NCI-H187 treated with DMSO at 0.1 percent for 48 hours (cell line): ENCODE data around the gene PAPPA.

Experiments
- DNase-seq: peaks from one replicate; lab custom pipeline; 2025; lab: John Stamatoyannopoulos, UW

Gene PAPPA

DNA sequence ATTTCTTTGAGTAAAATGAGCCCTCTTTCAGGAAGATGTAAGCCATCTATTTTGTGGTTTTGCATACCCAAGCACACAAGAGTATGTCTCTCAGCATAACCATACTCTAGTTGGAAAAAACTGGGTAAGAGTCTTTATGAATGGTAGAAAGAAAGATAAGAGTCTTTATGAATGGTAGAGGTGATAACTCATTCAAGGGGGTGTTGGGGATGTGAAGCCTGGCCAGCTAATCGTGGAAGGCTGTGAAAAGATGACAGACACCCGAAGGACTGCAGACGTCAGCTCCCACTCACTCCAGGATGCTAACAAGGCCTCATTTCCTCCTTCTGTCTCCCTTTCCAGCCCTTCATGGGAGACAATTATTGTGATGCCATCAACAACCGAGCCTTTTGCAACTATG lies 228.5 kb downstream of the PAPPA start:
- no peak for DNase-seq

DNA sequence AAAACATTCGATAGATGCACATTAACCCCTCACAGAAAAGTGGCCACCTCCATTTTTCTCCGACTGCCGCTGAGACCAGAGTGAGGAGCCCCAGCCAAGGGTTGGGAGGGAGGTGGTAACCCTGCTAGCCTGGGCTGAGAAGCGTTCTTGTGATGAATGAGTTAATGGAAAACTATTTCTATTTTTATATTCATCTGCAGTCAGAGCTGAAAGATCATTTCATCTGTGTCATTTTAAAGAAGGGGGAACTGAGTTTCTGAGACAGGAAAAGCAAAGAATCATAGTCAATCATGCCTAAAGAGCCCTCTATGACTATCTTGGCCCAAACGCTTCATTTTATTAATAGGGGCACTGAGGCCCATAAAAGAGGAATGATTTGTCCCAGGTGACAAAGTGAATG lies 229.5 kb downstream of the PAPPA start:
- DNase-seq, result no peak

DNA sequence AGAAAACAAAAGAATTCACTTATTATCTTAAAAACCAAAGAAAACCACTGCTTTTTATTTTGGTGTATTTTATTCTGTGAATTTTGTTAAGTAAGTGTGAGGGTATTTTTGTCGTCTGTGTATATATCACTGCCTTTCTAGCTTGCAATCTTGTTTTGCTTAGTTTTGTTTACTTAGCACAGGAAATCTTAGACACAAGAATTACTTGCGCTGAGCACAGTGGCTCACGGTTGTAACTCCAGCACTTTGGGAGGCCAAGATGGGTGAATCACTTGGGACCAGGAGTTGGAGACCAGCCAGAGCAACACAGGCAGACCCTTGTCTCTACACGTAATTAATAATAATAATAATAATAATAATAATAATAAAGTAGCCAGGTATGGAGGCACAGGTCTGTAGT lies 230.3 kb downstream of the PAPPA start:
- no peak for DNase-seq

DNA sequence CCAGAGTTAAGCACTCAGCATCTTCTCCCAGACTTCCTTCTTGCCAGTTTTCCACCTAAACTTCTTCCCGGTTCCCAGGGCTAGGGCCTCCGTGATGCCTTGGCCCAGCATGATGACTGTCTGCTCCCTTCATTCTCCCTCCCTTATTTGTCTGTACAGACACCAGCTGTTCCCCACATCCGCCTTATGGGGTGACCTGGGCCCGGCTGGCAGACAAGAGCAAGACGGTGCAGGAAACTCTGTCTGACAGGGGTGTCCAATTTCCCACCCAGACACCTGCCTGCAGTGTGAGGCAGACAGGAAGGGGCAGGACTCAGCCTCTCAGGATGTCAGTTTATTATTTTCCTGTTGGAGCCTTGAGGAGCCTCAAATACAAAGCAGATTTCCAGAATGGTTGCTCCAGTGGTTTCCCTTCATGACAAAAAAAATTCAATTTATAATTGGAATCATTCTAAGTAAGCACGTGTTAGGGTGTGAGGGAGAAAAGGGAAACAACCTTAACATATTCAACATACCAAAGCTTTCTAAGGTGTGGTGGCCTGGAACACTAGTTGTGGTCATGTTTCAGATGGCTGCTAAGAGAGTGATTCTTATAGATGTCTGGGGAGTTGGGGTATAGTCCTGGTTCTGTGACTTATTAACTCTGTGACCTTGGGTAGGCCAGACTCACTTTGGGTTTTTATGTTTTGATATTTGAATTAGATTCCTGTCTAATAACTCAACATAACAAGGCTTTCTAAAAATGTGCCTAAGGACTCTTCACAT lies 234.5 kb downstream of the PAPPA start:
- no peak for DNase-seq

GRCh38 chr9:116389541-116390302 lies 236.1 kb downstream of the PAPPA start:
- DNase-seq, result no peak

- no peak for DNase-seq
Observed at GRCh38 chr9:116390303-116391228, 237.0 kb downstream of the PAPPA start.

GRCh38 chr9:116391306-116391900 lies 237.8 kb downstream of the PAPPA start:
- DNase-seq, result no peak

GRCh38 chr9:116393198-116393597 lies 239.6 kb downstream of the PAPPA start:
- no peak for DNase-seq

DNA sequence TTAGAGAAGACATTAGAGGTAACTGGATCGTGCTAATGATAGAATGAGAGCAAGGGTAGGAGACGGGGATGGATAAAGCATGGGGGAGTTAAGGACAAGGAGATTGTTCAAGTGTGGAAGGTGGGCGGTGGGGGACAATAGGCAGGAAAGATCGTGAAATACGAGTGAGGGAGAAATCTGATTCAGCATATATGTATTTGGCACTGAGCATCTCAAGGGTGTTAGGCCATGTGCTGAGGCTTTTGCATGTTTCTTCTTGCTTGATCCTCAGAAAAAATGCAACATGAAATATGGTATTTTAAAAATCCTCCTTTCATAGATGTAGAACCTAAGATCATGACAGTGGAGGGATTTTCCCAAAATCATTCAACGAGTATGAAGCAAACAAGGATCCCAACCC lies 240.5 kb downstream of the PAPPA start:
- no peak for DNase-seq

- no peak for DNase-seq
Observed at GRCh38 chr9:116394894-116395698, 241.5 kb downstream of the PAPPA start.

GRCh38 chr9:116395699-116396037 lies 242.1 kb downstream of the PAPPA start:
- DNase-seq, result no peak

DNA sequence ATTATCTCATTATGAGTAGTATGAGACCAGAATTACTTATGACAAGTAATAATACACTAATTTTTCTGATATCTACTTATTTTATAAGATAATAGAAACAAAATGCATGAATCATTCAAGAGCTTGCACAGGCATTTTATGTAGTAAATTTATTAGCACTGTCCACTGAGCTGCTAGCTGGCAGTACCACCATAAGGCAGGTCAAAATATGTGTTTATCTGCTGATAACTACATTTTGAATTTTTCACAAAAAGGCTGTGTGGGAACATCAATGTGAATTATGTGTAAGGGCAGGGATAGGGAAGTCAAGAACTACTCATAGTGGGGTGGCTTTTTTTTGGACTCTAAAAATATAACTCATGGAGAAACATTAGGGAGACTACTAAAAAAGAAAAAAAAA lies 249.6 kb downstream of the PAPPA start:
- DNase-seq, result no peak

- no peak for DNase-seq
Observed at GRCh38 chr9:116404228-116404627, 250.6 kb downstream of the PAPPA start.

- DNase-seq, result no peak
Observed at GRCh38 chr9:116405321-116405720, 251.7 kb downstream of the PAPPA start.

DNA sequence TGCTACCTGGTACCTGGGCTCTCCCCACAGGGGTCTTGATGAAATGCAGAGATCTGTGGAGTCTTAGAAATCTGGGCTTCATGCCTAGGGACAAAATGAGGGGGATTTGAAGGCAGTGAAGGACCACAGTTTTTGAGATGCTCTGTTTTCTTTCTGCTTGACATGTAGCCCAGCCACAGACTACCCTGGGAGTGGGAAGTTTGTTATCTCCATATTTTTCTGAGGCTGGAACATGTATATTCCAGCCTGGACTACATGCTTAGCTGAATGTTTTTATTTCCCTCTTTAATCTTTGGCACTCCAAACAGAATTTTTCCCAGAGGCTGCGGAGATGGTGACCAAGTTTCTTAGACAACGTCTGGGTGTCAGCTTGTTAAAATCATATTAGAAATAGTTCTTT lies 252.9 kb downstream of the PAPPA start:
- DNase-seq, result no peak

- no peak for DNase-seq
Observed at GRCh38 chr9:116409129-116409528, 255.5 kb downstream of the PAPPA start.

GRCh38 chr9:116409638-116410037 lies 256.0 kb downstream of the PAPPA start:
- DNase-seq, result no peak

GRCh38 chr9:116411506-116411905 lies 257.9 kb downstream of the PAPPA start:
- DNase-seq, result no peak

- no peak for DNase-seq
Observed at GRCh38 chr9:116414374-116414773, 260.8 kb downstream of the PAPPA start.

GRCh38 chr9:116416421-116416820 lies 262.8 kb downstream of the PAPPA start:
- DNase-seq, result no peak

DNA sequence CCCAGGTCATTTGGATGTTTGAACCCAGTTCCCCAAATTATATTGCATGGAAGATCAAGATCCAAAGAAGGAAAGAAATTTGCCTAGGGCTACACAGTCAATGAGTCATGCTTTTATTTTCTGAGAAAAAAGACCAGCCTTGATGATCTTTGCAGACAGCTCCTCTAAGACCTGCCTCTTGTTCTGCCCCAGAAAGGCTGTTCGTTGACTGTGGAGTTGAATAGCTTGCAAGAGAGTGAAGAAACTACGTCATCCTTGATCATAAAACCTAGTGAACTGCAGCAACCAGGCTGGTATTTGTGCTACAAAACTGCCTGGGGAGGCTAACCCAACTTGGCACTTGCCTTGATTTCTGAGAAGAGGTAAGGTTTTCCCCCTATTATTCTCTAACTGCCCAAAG lies 263.9 kb downstream of the PAPPA start:
- DNase-seq, result no peak
